Upper lobe of left lung (tissue), 6 donors: Measurements from ENCODE around the gene REL. TPM values are rescaled to one million over a fixed set of nuclear protein-coding genes. Genes with fewer than 3 reads are reported as not detected.
"Not testable (repeated sequence)": the region's sequence is repeated elsewhere in the genome, so short reads cannot be mapped to it uniquely, and the experiment has no call there.

Source experiments
- ATAC-seq, 2 donors: fragments of 200-7000 bp; cut with Tn5 transposase; one replicate each; pipeline ENCODE4 v1.9.1; 2022; ENCODE audit warnings: mild to moderate bottlenecking in 2 of 2, moderate library complexity in 2 of 2; ENCODE audit not compliant: low FRiP score in 2 of 2
- DNase-seq, 2 donors: peaks; one replicate each; pipeline ENCODE4 v3.0.0-alpha.2; 2019 to 2020
- H3K27ac ChIP-seq, 4 donors: fragments of 200-600 bp; sonication (generic); one replicate each; pipeline ENCODE4 v1.5.1; 2016 to 2019
- H3K27me3 ChIP-seq, 4 donors: fragments of 200-600 bp; sonication (generic); one replicate each; pipeline ENCODE4 v1.5.1; 2017 to 2019
- H3K36me3 ChIP-seq, 4 donors: fragments of 200-600 bp; sonication (generic); one replicate each; pipeline ENCODE4 v1.5.1; 2016 to 2019
- H3K4me1 ChIP-seq, 4 donors: fragments of 200-600 bp; sonication (generic); one replicate each; pipeline ENCODE4 v1.5.1; 2018 to 2019
- H3K4me3 ChIP-seq, 4 donors: fragments of 200-600 bp; sonication (generic); one replicate each; pipeline ENCODE4 v1.5.1; 2017 to 2019; ENCODE audit warnings: mild to moderate bottlenecking in 2 of 4, moderate library complexity in 1 of 4
- H3K9me3 ChIP-seq, 4 donors: fragments of 200-600 bp; sonication (generic); one replicate each; pipeline ENCODE4 v1.5.1; 2018 to 2019
- CTCF ChIP-seq, 6 experiments: fragments of 450-650 bp in 4 of 6; fragments of 200-600 bp in 2 of 6; sonication (generic) in 2 of 6; IDR thresholded peaks; one replicate each; pipeline ENCODE4 v1.5.1; 2016 to 2019; ENCODE audit warnings: antibody characterized with exemption in 6 of 6
- EP300 ChIP-seq, 4 donors: sonication (generic); formaldehyde crosslinking; IDR thresholded peaks; one replicate each; pipeline ENCODE4 v1.5.1; 2017; ENCODE audit warnings: antibody characterized with exemption in 4 of 4, control low read depth in 2 of 4
- POLR2A ChIP-seq, 4 donors: fragments of 450-650 bp; IDR thresholded peaks; one replicate each; pipeline ENCODE4 v1.5.1; 2016 to 2017; ENCODE audit warnings: antibody characterized with exemption in 4 of 4, mild to moderate bottlenecking in 2 of 4
- POLR2AphosphoS5 ChIP-seq, 2 donors: sonication (generic); formaldehyde crosslinking; IDR thresholded peaks; one replicate each; pipeline ENCODE4 v1.5.1; 2017; ENCODE audit warnings: antibody characterized with exemption in 2 of 2
- WGBS, 2 donors: methylation state at CpG; one replicate each; pipeline ENCODE4 v1.1.5; 2017 to 2018; 5-methylcytosine and 5-hydroxymethylcytosine counted together
- total RNA-seq, 6 donors: library from RNA; depleted of rRNA in 4 of 6; stranded (reverse); fragments of >200 nt in 4 of 6; gene quantifications; one replicate each; pipeline versions ENCODE4 v1.1.0 to v1.2.1, GENCODE V29; 2016 to 2021
- donor health status: DM: no; HTN: no; CAD: no; lungs with moderate emphysema.
- donor health status: DM: no; HTN: yes; CAD: no; lungs with severe emphysema.

REL gene
- total RNA-seq, 6 donors from 2014 or later = 17.8 to 49.5 (median 29.6) TPM

- H3K9me3 ChIP-seq = no peaks in the 10 kb centered on the region
- H3K27me3 ChIP-seq = no peaks in the 10 kb centered on the region
- no peak for TF ChIP-seq EP300 (IDR thresholded peaks at IDR 0.05)
- TF ChIP-seq CTCF (IDR thresholded peaks at IDR 0.05) = no peak
- TF ChIP-seq POLR2AphosphoS5 (IDR thresholded peaks at IDR 0.05) = no peak
- TF ChIP-seq POLR2A (IDR thresholded peaks at IDR 0.05) = no peak
- WGBS, 2 donors = 15 to 38% methylated on average over 2 of the region's 2 CpGs
- no peak for DNase-seq
- H3K27ac ChIP-seq = peak overlapping the region; percentile 98 to 100 (median 100)
- peaks cover 31 to 53% (median 39%) of the 10 kb centered on the region in 4 donors for H3K4me1 ChIP-seq
- peak overlapping the region in 3 of 4 donors; percentile 85 to 92 (median 87) for H3K4me3 ChIP-seq
- ATAC-seq = no peak
- no peaks in the 10 kb centered on the region for H3K36me3 ChIP-seq
Observed at GRCh38 chr2:60883896-60884295, 2.5 kb downstream of the REL start.

GRCh38 chr2:60884800-60885199, 3.4 kb downstream of the REL start:
- Histone ChIP-seq H3K36me3 (no peaks in the 10 kb centered on the region), H3K4me3 (peak overlapping the region in 3 of 4 donors; percentile 85 to 92 (median 87)), H3K9me3 (no peaks in the 10 kb centered on the region), H3K27me3 (no peaks in the 10 kb centered on the region), H3K27ac (peak overlapping the region; percentile 98 to 100 (median 100)), H3K4me1 (peaks cover 31 to 55% (median 41%) of the 10 kb centered on the region in 4 donors)
- TF ChIP-seq POLR2AphosphoS5 (IDR thresholded peaks at IDR 0.05) = no peak
- TF ChIP-seq POLR2A (IDR thresholded peaks at IDR 0.05) = no peak
- no peak for TF ChIP-seq EP300 (IDR thresholded peaks at IDR 0.05)
- no peak for TF ChIP-seq CTCF (IDR thresholded peaks at IDR 0.05)
- ATAC-seq (no peak), DNase-seq (no peak)
- WGBS, 2 donors = 21 to 28% methylated on average over 2 of the region's 2 CpGs

- 27 to 40% methylated on average over 2 of the region's 2 CpGs for WGBS, 2 donors
- no peaks in the 10 kb centered on the region for H3K27me3 ChIP-seq
- no peaks in the 10 kb centered on the region for H3K36me3 ChIP-seq
- ATAC-seq (no peak), DNase-seq (no peak)
- H3K4me3 ChIP-seq = peak overlapping the region in 2 of 4 donors; percentile 85 to 92
- no peaks in the 10 kb centered on the region for H3K9me3 ChIP-seq
- TF ChIP-seq POLR2AphosphoS5 (IDR thresholded peaks at IDR 0.05) = no peak
- TF ChIP-seq CTCF (IDR thresholded peaks at IDR 0.05) = no peak
- TF ChIP-seq POLR2A (IDR thresholded peaks at IDR 0.05) = no peak
- TF ChIP-seq EP300 (IDR thresholded peaks at IDR 0.05) = no peak
- H3K27ac ChIP-seq = peak overlapping the region; percentile 98 to 100 (median 100)
- H3K4me1 ChIP-seq = peaks cover 31 to 49% (median 38%) of the 10 kb centered on the region in 4 donors
Observed at GRCh38 chr2:60885683-60886082, 4.3 kb downstream of the REL start.

GRCh38 chr2:60886991-60887390, 5.6 kb downstream of the REL start:
- Histone ChIP-seq H3K4me1 (peaks cover 31 to 47% (median 38%) of the 10 kb centered on the region in 4 donors), H3K9me3 (no peaks in the 10 kb centered on the region), H3K27me3 (no peaks in the 10 kb centered on the region), H3K36me3 (peaks cover 0 to 5% (median under 1%) of the 10 kb centered on the region in 4 donors), H3K27ac (peak overlapping the region in 2 of 4 donors; percentile 98 to 100), H3K4me3 (no peak overlapping the region)
- ATAC-seq = no peak
- TF ChIP-seq EP300 (IDR thresholded peaks at IDR 0.05) (no peak), POLR2A (IDR thresholded peaks at IDR 0.05) (no peak), CTCF (IDR thresholded peaks at IDR 0.05) (no peak), POLR2AphosphoS5 (IDR thresholded peaks at IDR 0.05) (no peak)
- DNase-seq = no peak
- 14 to 22% methylated on average over 3 of the region's 3 CpGs for WGBS, 2 donors

GRCh38 chr2:60888853-60889252, 7.5 kb downstream of the REL start:
- DNase-seq (no peak), ATAC-seq (no peak)
- Histone ChIP-seq H3K27ac (no peak overlapping the region), H3K36me3 (peaks cover 0 to 23% (median 11%) of the 10 kb centered on the region in 4 donors), H3K9me3 (no peaks in the 10 kb centered on the region), H3K4me3 (no peak overlapping the region), H3K27me3 (no peaks in the 10 kb centered on the region), H3K4me1 (peaks cover 31 to 47% (median 38%) of the 10 kb centered on the region in 4 donors)
- TF ChIP-seq EP300 (IDR thresholded peaks at IDR 0.05) = no peak
- WGBS, 2 donors = 91 to 98% methylated on average over 2 of the region's 2 CpGs

- DNase-seq, H3K9me3 ChIP-seq, ATAC-seq, H3K4me3 ChIP-seq, H3K27me3 ChIP-seq, H3K27ac ChIP-seq: not testable (repeated sequence)
- Histone ChIP-seq H3K4me1 (peaks cover 24 to 40% (median 33%) of the 10 kb centered on the region in 4 donors), H3K36me3 (peaks cover 0 to 31% (median 11%) of the 10 kb centered on the region in 4 donors)
- WGBS, 2 donors = 89 to 91% methylated on average over 7 of the region's 7 CpGs
Observed at GRCh38 chr2:60889581-60890392, 8.4 kb downstream of the REL start.
